Glutamatergic neuron (in vitro differentiated cells): ENCODE measurements around the gene BCL3. TPM values are rescaled to one million over a fixed set of nuclear protein-coding genes. Genes with fewer than 3 reads are reported as not detected.

Experiments
- DNase-seq: peaks from one replicate; pipeline ENCODE4 v3.0.0; 2022
- H3K27ac Mint-ChIP-seq: one replicate; pipeline ENCODE4 v1.8.0; 2020; ENCODE audit warnings: mild to moderate bottlenecking, mixed read lengths, inconsistent platforms; ENCODE audit not compliant: unreplicated experiment
- H3K27me3 Mint-ChIP-seq: one replicate; pipeline ENCODE4 v1.8.0; 2020; ENCODE audit warnings: mild to moderate bottlenecking, moderate library complexity, mixed read lengths, inconsistent platforms; ENCODE audit not compliant: unreplicated experiment
- H3K36me3 Mint-ChIP-seq: one replicate; pipeline ENCODE4 v1.8.0; 2020; ENCODE audit warnings: mild to moderate bottlenecking, mixed read lengths, inconsistent platforms; ENCODE audit not compliant: unreplicated experiment
- H3K4me1 Mint-ChIP-seq: one replicate; pipeline ENCODE4 v1.8.0; 2020; ENCODE audit warnings: mild to moderate bottlenecking, low read depth, mixed read lengths, inconsistent platforms; ENCODE audit not compliant: unreplicated experiment
- H3K4me3 Mint-ChIP-seq: one replicate; pipeline ENCODE4 v1.8.0; 2020; ENCODE audit warnings: mild to moderate bottlenecking, mixed read lengths, inconsistent platforms; ENCODE audit not compliant: unreplicated experiment
- H3K9me3 Mint-ChIP-seq: one replicate; pipeline ENCODE4 v1.8.0; 2020; ENCODE audit warnings: mild to moderate bottlenecking, moderate library complexity, mixed read lengths, inconsistent platforms; ENCODE audit not compliant: unreplicated experiment
- CTCF ChIP-seq: fragments of 200-600 bp; sonication (generic); IDR thresholded peaks from one replicate; pipeline ENCODE4 v1.5.0; 2021; ENCODE audit not compliant: partially characterized antibody, unreplicated experiment
- microRNA-seq: library from miRNA; unstranded; fragments of <30 nt; microRNA quantifications from one replicate; pipeline ENCODE4, GENCODE V29; 2020; ENCODE audit not compliant: unreplicated experiment
- total RNA-seq: library from RNA; stranded (reverse); fragmentation: NEBNext Ultra II Directional; extraction: Animal tissue kit (Norgen Biotek cat#: 25700); gene quantifications from one replicate; pipeline ENCODE4 v1.2.1, GENCODE V29; 2021; ENCODE audit not compliant: unreplicated experiment

BCL3 gene
- total RNA-seq, 1 donor from 2014 or later, result 2.4 TPM

- DNase-seq, result peak; percentile 69
- Mint-ChIP-seq H3K27me3 (peaks cover 5% of the 10 kb centered on the region), H3K36me3 (no peaks in the 10 kb centered on the region), H3K9me3 (peaks cover 1% of the 10 kb centered on the region), H3K4me3 (peak overlapping the region; percentile 64), H3K27ac (no peak overlapping the region), H3K4me1 (peaks cover 4% of the 10 kb centered on the region)
- peak; percentile 47 for TF ChIP-seq CTCF
These were observed 59.3 kb downstream of the BCL3 start for GRCh38 chr19:44807652-44808462.

- Mint-ChIP-seq H3K27ac (no peak within 1 kb of the TSS), H3K27me3 (peaks cover 7% of the 10 kb centered on the region)
These were observed 60.2 kb downstream of the BCL3 start, which contains the start of gene BCAM for GRCh38 chr19:44808463-44809371. TSS of gene BCAM (plus strand) at chr19:44809103. CDS start at chr19:44809125, 22 bp downstream.

More at GRCh38 chr19:44808463-44809371, 60.2 kb downstream of the BCL3 start, which contains the start of gene BCAM:
- H3K9me3 Mint-ChIP-seq, result peaks cover 1% of the 10 kb centered on the region
- no peak for TF ChIP-seq CTCF
- peaks cover 6% of the 10 kb centered on the region for H3K4me1 Mint-ChIP-seq
- H3K36me3 Mint-ChIP-seq, result peaks cover 3% of the 10 kb centered on the region
- DNase-seq, result peak; percentile 54
- H3K4me3 Mint-ChIP-seq, result peak within 1 kb of the TSS; percentile 64

Small RNAs within 50 kb of the gene (microRNA-seq; reads per million reads assigned to microRNA genes)
- not detected for gene MIR8085

Other genes with a start within 250 kb of the BCL3 start
- gene ZNF180, start 248.2 kb upstream of the BCL3 start, total RNA-seq, result 12.3 TPM
- not detected for gene CEACAM20, start 219.0 kb upstream of the BCL3 start, total RNA-seq
- not detected for gene IGSF23, start 135.1 kb upstream of the BCL3 start, total RNA-seq
- 14.8 TPM for gene PVR, start 104.8 kb upstream of the BCL3 start, total RNA-seq
- gene CEACAM19, start 77.2 kb upstream of the BCL3 start, total RNA-seq, result 1.5 TPM
- not detected for gene CEACAM16, start 49.6 kb upstream of the BCL3 start, total RNA-seq
- not detected for gene CBLC, start 29.2 kb downstream of the BCL3 start, total RNA-seq
- gene BCAM, start 60.4 kb downstream of the BCL3 start, total RNA-seq, result 47.1 TPM
- gene NECTIN2, start 97.6 kb downstream of the BCL3 start, total RNA-seq, result 108 TPM
- gene TOMM40, start 142.5 kb downstream of the BCL3 start, total RNA-seq, result 57.8 TPM
- gene APOE, start 157.1 kb downstream of the BCL3 start, total RNA-seq, result 65.9 TPM
- gene APOC1, start 165.9 kb downstream of the BCL3 start, total RNA-seq, result 8.3 TPM
- not detected for gene APOC4, start 193.5 kb downstream of the BCL3 start, total RNA-seq
- gene APOC2, start 197.3 kb downstream of the BCL3 start, total RNA-seq, result not detected
- gene CLPTM1, start 206.7 kb downstream of the BCL3 start, total RNA-seq, result 102 TPM